ENCODE measurements around the gene HOXB9. TPM values are rescaled to one million over a fixed set of nuclear protein-coding genes. Genes with fewer than 3 reads are reported as not detected.

The HOXB9 gene
- total RNA-seq, 2 experiments from 2014 or later: 5.1 to 5.5 TPM

DNA sequence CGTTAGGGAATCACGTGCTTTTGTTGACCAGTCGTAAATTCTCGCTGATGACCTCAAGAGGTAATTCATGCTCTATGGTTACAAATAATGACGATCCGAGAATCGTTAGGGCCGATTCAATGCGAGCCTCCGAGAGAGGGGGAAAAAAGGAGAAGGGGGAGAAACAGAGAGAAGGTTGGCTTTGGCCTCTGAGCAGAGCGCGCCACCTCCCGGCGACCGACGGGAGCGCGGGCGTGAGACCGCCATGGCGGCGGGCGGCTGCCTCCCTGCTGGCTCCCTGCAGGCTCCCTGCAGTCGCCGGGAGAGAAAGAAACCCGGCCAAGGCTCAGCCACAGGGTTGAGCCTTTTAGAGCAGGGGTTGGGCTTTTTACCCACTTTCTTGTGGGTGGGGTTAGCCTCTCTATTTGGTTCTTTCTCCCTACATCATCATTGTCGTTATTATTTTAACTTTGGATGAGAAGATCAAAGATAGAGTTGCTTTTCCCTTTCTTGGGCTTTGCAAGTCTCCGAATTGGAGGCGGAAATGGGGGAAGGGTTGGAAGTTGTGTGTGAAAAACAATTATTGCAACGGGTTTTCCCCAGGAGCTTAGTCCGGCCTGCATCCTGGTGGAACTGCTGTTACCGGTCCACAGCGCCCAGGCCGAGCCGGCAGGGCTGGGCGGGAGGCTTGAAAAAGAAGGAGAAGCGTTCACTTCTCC lies 32.2 kb downstream of the HOXB9 start:
- ChIA-PET POLR2A (no interaction called here), CTCF (interaction anchor here (0.8 to 3.2 kb wide), 21 partner anchors 10 to 569 kb away, joined by 3 to 24 read pairs (median 5); no protein-coding TSS in a partner anchor)

DNA sequence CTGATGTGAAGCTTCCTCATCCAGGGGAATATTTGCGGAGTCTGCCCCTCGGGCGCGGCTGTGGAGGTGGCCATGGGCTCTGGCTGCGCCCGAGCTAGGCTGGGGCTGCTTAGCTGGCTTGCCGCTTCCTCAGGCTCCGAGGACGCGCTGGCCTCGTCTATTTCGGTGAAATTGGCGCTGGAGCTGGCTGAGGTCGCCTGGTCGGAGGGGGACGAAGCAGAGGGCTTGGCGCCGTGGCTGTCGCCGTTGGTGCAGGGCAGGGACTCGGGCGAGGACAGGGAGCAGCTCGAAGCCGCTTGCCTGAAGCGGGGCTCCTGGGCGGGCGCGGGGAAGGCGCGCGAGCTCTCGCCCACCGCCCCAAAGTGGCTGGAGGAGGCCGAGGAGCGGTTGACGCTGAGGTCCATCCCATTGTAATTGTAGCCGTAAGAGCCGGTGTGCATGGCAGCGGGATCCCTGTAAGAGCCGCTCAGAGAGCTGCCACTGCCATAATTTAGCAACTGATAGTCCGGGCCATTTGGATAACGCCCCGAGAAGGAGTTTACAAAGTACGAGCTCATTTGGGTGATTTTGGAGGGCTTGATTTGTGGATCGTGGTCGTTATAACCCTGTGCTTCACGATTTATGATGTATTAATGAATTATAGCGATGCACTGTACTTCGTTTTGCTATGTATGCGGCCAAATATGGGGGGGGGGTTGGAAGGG lies 32.9 kb downstream of the HOXB9 start, which contains the start of gene HOXB5:
TSS of gene HOXB5 (minus strand) at position 654 of the 704 bp plus-strand sequence. CDS start at position 557, 97 bp downstream.
- ChIA-PET CTCF (interaction anchor here (0.5 to 3.2 kb wide), 36 partner anchors 10 to 568 kb away, joined by 3 to 24 read pairs (median 4); partner anchors contain the start of genes HOXB8 and HOXB9), POLR2A (interaction anchor here (0.6 kb wide), 1 partner anchor 32 kb away, joined by 4 read pairs; no protein-coding TSS in a partner anchor)

DNA sequence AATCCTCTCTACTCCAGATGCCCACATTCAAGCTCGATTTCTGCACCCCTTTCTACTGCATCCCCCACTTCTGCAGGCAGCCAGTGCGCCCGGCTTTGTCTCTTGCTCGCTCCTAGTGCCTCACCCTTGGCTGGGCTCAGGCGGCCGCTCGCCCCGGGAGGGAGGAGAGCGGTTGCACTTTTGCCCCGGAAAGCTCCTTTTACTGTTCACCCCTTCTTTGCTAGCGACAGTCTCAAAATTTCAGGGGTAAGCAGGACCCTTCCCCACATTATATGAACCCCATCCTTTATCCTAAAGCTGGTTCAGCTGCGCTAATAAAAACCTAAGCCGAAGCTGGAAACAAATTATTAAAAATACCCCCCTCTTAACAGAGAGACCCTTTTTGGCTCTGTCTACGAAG lies 33.6 kb downstream of the HOXB9 start:
- POLR2A ChIA-PET: interaction anchor here (0.6 kb wide), 1 partner anchor 33 kb away, joined by 4 read pairs; no protein-coding TSS in a partner anchor

DNA sequence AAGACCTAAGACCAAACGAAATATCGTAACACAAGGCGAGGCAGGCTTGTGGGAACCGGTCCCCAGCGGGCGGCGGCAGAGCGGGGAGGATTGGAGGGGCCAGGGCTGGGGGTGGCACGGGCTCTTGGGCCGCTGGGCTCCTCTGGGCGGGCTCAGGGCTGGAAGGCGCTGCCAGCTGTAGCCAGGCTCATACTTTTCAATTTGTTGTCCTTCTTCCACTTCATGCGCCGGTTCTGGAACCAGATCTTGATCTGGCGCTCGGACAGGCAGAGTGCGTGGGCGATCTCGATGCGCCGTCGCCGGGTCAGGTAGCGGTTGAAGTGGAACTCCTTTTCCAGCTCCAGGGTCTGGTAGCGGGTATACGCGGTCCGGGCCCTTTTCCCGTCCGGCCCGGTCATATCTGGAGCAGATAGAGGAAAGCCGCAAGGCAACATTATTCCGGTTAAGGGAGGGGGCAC lies 34.1 kb downstream of the HOXB9 start:
- POLR2A ChIA-PET: no interaction called here

More for the DNA sequence above, 33.6 kb downstream of the HOXB9 start:
- CTCF ChIA-PET: interaction anchor here (0.6 to 3.2 kb wide), 23 partner anchors 9 to 567 kb away, joined by 3 to 24 read pairs (median 4); partner anchors contain the start of genes HOXB8 and HOXB9

DNA sequence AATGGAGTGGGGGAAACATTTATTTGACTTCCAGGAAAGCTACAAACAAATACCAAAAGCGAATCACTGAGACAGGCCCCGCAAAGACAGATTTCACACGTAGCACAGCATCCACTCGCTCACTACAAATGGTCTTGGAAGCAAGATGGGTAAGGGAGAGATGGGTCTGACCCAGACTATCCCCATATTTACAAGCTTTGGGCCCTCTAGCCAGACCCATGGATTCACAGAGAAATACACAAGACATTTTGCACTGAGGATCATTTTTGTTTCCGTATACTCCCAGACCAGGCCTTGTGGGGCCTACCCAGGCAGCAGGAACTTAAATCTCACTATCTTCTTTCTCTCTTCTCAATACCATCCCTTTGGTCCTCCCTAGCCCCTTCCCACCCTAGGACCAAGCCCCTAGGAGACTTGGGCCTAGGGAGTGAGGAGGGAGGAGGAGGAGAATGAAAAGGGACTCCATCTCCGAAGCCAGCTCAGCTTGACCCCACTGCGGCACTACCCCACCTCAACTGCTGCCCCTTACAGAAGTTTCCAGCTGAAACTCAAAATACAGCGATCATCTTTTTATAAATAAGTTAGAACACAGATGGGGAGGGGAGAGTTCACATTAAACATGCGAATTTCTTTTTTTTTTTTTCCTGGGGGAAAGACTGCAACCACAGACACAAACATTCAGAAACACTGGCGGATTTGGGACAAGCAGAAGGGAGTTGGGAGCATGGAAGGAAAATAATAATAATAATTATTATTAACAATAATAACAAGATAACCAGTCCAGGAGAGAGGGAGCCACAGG lies 34.7 kb downstream of the HOXB9 start:
- POLR2A ChIA-PET: interaction anchor here (1.1 kb wide), 1 partner anchor 14 kb away, joined by 4 read pairs; no protein-coding TSS in a partner anchor
- CTCF ChIA-PET: interaction anchor here (0.6 to 3.1 kb wide), 4 partner anchors 27 to 240 kb away, joined by 3 to 24 read pairs (median 4); no protein-coding TSS in a partner anchor

More for the DNA sequence above, 34.1 kb downstream of the HOXB9 start:
- CTCF ChIA-PET: interaction anchor here (1.1 to 3.1 kb wide), 9 partner anchors 8 to 332 kb away, joined by 3 to 24 read pairs (median 7); partner anchors contain the start of gene HOXB9

DNA sequence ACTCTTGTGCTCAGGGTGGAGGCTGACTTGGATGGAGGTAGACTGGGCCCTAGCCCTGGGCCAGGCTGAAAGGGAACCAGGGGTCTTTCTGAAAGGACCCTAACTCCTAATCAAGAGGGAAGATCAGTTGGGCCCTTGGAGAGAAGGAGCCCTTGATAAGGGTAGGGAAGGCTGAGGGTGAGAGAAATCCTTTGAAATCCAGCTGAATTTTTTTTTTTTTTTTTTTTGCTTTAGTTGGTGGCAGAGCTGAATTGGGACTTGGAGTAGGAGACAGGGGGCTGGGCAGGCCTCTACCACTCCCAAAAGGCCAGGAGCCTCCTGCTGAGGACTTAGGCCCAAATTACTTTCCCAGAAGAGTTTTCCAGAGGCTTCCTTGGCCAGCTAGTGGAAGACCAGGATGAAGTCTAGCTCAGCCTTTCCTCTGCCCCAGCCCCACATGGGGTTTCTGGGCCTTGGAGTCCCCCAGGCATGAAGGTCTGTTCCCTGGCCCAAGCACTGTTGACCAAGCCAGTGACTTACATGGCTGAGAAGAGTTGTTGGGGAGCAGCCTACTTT lies 35.5 kb downstream of the HOXB9 start:
- ChIA-PET POLR2A (interaction anchor here (1.1 kb wide), 1 partner anchor 13 kb away, joined by 4 read pairs; no protein-coding TSS in a partner anchor), CTCF (interaction anchor here (0.7 to 1.5 kb wide), 3 partner anchors 8 to 239 kb away, joined by 4 to 5 read pairs (median 5); no protein-coding TSS in a partner anchor)

DNA sequence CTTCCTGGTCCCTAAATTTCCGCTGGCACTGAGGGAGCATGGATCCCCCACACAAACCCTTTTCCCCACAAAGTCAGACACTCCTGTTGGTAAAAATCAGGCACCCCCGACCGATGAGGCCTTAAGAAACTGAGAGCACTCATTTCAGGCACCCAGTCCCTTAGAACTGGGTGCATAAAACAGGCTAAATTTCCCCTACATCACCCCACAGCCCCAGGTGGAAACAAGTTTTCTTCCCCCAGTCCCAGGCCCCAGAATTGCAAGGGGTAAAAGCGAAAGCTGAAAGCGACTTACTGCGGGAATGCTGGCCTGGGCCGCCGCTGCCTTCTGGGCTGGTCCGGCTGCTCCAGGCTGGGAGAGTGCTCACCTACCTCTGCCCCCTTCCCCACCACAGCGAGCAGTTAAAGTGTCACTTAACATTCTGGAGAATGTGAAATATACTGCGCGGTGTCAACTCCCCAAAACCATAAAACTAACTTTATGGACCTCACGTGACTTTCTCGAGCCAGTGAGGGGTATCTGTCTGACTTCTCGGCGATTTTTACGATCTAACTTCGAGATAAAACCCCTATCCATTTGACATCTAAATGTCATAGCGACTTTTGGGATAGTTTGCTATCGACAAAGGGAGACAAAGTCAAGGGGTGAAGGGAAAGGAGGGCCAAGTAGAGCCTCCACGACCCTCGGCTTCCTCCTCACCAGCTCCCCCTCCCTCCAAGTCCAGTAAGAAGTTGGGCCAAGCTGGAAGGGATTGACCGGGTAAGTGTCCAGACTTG lies 36.1 kb downstream of the HOXB9 start, which contains the start of gene HOXB3:
TSS of gene HOXB3 (minus strand) at position 411 of the 776 bp plus-strand sequence. CDS start 37,767 bp downstream, outside the sequence.
- POLR2A ChIA-PET: no interaction called here
- CTCF ChIA-PET: interaction anchor here (0.7 to 1.5 kb wide), 4 partner anchors 8 to 238 kb away, joined by 3 to 5 read pairs (median 4); no protein-coding TSS in a partner anchor

DNA sequence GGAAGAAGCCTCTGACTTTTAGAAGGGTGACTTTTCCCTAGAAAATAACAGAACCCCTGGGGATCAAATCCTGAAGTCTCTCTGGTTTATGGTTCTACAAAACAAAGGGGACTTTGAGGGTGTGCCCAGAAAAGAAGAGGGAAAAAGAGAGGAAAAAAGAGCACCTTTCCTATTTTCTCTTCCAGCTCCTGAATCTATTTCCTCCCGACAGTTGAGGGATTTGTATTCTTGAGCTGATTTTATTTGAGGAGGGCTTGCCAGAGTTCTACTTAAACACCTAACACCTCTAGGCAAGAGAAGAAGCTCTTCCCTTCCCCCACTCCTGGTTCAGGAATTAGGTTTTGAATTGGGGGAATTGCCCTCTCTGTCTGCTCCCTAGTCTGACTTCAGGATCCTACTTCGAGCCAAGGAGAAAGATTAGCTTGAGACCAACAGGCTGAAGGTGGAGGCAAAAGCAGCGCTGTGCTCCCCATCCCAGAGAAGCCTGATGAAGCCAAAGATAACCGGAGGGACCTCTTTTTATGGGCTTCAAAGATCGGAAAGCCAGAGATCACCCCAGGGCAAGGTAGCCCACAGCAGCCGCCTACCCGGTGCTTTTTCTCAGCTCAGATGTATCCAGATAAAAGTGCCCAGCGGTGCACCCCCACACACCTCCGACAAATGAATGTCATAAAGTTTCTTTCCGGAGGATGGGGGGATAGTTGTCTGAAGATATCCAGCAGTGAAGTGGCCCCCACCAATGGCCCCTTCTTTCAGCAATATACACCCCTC lies 36.9 kb downstream of the HOXB9 start:
- CTCF ChIA-PET: interaction anchor here (0.7 to 1.5 kb wide), 3 partner anchors 9 to 238 kb away, joined by 3 to 5 read pairs (median 3); no protein-coding TSS in a partner anchor
- POLR2A ChIA-PET: no interaction called here

DNA sequence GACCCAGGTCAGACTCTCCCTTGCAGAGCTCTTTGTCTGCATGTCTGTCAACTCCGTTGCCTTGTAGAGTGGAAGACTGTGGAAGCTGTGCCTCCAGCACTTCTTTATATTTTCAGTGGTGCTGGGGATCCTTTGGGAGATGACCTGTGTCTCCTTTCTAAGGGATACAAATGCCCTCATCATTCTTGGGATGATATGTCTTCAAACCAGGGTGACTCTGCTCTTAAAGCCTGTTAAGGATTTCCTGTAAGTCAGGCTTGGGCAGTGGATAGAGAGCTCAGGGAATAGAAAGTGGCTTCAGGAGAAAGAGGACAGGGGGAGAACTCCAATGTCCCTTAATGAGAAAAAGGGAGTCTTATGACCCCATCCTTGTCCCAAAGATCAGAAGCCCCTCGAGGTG lies 37.6 kb downstream of the HOXB9 start:
- ChIA-PET POLR2A (no interaction called here), CTCF (interaction anchor here (0.6 to 2.7 kb wide), 5 partner anchors 9 to 424 kb away, joined by 3 to 9 read pairs (median 4); no protein-coding TSS in a partner anchor)

DNA sequence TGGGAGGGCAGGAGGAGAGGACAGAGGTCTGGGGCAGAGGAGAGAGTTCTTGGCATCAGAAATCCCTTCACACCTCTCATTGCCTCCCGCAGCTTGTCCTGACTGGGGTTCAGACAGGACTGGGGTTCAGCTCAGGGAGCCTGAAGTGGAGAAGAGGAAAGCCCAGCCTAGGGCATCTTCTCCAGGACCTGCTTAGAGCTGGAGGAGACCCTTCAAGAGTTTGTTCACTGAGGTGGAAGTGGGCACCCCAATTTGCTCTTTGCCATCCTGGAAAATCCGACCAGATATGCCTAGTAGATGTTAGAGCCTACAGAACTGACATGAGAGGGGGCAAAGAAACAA lies 38.1 kb downstream of the HOXB9 start:
- CTCF ChIA-PET: interaction anchor here (0.6 to 2.7 kb wide), 8 partner anchors 8 to 423 kb away, joined by 3 to 9 read pairs (median 4); no protein-coding TSS in a partner anchor
- POLR2A ChIA-PET: interaction anchor here (0.5 kb wide), 1 partner anchor 279 kb away, joined by 3 read pairs; no protein-coding TSS in a partner anchor

DNA sequence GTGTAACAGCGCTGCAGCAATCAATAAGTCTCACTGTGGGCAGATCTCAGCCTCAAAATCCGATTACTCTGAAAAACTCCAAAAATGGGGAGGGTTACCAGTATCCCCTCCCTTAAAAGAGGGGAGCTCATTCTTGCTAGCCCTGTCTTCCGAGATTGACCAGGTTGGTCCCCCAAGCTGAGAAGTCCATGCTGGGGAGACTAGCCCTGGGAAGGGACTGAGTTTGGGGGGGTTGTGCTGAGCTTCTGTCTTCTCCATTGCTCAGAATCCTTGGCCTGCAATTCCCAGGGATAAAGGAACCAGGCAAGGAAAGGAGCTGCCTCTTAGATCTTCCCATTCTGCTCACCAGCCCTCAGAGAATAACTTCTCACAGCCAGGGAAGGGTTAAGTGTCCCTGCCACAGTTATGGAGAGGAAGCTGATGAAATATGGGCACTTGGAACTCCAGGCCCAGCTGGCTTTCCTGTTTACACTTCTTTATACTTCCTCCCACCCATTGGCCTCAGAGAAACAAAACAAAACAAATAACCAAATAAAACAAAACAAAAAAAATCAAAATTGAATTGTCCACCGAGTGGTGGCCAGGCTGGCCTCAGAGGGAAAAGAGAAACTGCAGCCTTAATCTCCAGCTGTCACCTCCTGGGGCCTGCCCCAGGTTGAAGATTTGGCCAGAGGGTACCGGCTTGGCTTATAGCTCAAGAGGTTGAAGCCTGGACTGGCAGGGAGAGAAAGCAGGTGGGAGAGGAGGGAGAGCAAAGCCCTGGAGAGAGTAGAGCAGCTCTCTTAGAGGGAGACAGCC lies 38.7 kb downstream of the HOXB9 start:
- ChIA-PET CTCF (interaction anchor here (0.6 to 2.7 kb wide), 7 partner anchors 31 to 423 kb away, joined by 3 to 9 read pairs (median 5); no protein-coding TSS in a partner anchor), POLR2A (interaction anchor here (0.5 kb wide), 1 partner anchor 278 kb away, joined by 3 read pairs; no protein-coding TSS in a partner anchor)

DNA sequence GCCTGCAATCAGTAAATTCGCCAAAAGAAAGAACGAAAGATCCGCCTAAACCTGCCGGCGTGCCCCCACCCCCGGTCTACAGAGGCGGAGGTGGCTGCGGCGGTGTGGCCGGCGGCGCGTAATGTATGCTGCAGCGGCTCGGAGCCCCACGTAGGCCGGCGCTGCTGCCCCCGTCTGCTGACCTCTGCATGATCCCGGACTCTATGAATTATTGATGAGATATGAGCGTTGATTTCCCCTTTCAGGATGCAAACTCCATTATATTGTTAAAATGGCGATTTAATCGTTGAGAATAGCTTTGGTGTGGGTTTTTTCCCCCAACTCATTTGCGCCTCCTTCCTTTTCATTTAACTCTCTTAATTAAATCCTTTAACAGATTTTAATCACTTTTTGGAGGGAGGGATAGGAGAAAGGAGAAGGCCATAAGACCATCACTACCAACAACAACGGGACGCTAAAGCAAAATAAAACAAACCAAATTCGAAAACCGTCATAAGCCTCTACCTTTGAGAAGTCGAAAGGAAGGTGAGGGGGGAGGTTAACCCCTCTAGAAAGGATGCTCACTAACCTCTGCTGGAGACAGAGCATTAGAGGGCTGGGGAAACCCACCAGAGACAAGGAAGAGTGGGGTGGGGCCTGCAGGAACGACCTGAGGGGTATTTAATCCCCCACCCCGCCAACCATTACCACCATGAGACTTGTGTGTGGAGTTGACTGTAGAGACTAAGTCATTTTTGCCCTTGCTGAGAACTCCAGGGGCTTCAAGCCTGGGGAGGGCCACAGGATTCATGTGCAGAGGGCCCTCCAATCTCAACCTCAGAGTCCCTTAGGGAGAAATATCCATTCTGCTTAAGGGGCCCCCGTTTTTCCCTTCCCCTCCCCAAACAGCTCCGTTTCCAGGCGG lies 39.6 kb downstream of the HOXB9 start:
- POLR2A ChIA-PET: no interaction called here

DNA sequence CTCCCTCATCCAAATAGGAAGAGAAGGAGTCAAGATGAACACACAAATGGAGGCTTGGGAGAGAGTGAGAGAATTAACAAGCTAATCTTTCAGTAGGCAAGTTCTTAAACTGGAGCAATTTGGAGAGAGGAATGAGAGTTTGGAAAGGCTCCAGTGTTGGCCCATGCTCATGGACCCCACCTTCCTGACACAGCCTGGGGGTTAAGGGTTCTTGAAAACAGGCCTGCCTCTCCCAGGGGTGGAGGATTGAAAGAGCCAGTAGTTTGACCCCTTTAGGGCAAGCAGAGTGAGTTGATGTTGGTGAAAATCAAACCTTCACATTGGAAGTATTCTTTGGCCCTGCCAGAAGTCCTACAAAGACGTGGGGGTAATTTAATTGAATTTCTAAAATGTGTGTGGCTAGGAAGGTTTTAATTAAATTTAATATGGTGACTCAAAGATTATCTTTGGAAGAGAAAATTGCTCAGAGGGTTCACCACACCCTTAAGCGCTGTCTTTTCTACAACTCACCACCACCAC lies 41.9 kb downstream of the HOXB9 start:
- CTCF ChIA-PET: interaction anchor here (0.6 to 1.4 kb wide), 3 partner anchors 8 to 321 kb away, joined by 3 to 5 read pairs (median 4); no protein-coding TSS in a partner anchor
- POLR2A ChIA-PET: no interaction called here

More for the DNA sequence above, 39.6 kb downstream of the HOXB9 start:
- CTCF ChIA-PET: interaction anchor here (1.7 to 2.7 kb wide), 3 partner anchors 32 to 251 kb away, joined by 6 to 9 read pairs (median 9); no protein-coding TSS in a partner anchor

DNA sequence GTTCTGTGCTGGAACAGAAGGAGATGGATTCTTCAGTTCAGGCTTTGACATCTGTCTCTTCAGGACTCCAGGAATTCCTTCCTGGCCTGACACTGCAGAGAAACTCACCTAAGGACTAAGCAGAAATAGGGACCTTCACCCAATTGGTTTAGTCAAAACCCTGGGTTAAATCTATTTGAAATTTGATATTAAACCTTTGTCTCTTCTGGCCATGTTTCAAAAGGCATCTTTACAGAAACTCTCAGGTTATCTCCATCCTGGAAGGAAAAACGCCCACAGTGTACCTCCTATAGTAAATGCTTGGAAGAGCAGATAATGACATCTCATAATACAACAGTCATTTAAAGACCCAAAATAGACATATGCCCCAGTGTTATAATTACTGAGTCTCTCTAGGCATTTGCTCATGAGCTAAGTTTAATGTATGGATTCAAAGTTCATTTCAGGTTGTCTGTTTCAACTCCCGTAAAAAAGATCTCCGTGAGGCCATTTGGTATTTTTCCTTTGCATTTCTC lies 42.4 kb downstream of the HOXB9 start:
- ChIA-PET CTCF (interaction anchor here (0.6 to 1.4 kb wide), 5 partner anchors 9 to 321 kb away, joined by 3 to 5 read pairs (median 3); no protein-coding TSS in a partner anchor), POLR2A (no interaction called here)
